BJ (cell line): Measurements from ENCODE around the gene FTO. TPM values are rescaled to one million over a fixed set of nuclear protein-coding genes. Genes with fewer than 3 reads are reported as not detected.

Experiments
- CTCF ChIA-PET: fragments of 350-600 bp; formaldehyde crosslinking; extraction: SDS; loops from one replicate; lab custom pipeline; 2021; ENCODE audit warnings: antibody characterized with exemption, inconsistent platforms; lab: Yijun Ruan, JAX
- POLR2A ChIA-PET: fragments of 300-600 bp; sonication (Branson Sonifier 250); formaldehyde crosslinking; extraction: SDS; loops from one replicate; lab custom pipeline; 2021; ENCODE audit warnings: antibody characterized with exemption; lab: Charles Lee
- DNase-seq: peaks from one replicate; pipeline ENCODE4 v3.0.0-alpha.2; 2011; ENCODE audit warnings: low read depth
- H3K27me3 ChIP-seq: 2 replicates; pipeline ENCODE4 v1.6.0; 2011; ENCODE audit warnings: low read length; ENCODE audit not compliant: control insufficient read depth, insufficient read depth
- H3K36me3 ChIP-seq: 2 replicates; pipeline ENCODE4 v1.5.1; 2011; ENCODE audit warnings: low read length; ENCODE audit not compliant: control insufficient read depth, insufficient read depth
- H3K4me3 ChIP-seq: 2 replicates; pipeline ENCODE4 v1.5.1; 2011; ENCODE audit warnings: low read depth, mild to moderate bottlenecking, control low read depth, low read length
- polyA plus RNA-seq: library from polyadenylated mRNA; depleted of rRNA; stranded (reverse); fragments of >200 nt; gene quantifications from 2 replicates; pipeline ENCODE4 v1.2.3, GENCODE V29; 2011
- TF ChIP-seq, protein P1 (sequence below): IDR thresholded peaks from 2 replicates; pipeline ENCODE4 v1.5.1; 2011; ENCODE audit warnings: low read depth, mild to moderate bottlenecking, control low read depth, inconsistent platforms, low read length, moderate library complexity; ENCODE audit not compliant: insufficient read depth

Gene FTO
- polyA plus RNA-seq, 1 experiment, result 86.3 TPM

DNA sequence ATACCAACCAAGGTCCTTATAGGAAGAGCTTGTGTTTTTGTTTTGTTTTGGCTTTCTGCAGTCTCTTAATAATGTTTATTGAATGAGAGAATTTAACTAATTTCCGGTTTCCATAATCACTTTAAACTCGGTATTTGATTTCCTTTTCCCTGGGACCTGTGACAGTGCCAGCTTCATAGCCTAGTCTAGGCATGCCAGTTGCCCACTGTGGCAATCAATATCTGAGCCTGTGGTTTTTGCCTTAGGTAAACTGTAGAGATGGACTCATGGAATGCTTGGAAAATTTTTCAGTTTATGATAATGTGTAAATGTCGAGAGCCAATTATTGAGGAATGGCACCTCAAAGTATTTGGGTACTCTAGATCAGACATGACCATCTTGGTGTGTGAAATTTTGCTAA lies 78.2 kb downstream of the FTO start:
- TF ChIP-seq, protein P1, sequence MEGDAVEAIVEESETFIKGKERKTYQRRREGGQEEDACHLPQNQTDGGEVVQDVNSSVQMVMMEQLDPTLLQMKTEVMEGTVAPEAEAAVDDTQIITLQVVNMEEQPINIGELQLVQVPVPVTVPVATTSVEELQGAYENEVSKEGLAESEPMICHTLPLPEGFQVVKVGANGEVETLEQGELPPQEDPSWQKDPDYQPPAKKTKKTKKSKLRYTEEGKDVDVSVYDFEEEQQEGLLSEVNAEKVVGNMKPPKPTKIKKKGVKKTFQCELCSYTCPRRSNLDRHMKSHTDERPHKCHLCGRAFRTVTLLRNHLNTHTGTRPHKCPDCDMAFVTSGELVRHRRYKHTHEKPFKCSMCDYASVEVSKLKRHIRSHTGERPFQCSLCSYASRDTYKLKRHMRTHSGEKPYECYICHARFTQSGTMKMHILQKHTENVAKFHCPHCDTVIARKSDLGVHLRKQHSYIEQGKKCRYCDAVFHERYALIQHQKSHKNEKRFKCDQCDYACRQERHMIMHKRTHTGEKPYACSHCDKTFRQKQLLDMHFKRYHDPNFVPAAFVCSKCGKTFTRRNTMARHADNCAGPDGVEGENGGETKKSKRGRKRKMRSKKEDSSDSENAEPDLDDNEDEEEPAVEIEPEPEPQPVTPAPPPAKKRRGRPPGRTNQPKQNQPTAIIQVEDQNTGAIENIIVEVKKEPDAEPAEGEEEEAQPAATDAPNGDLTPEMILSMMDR, result no peak
- Histone ChIP-seq H3K36me3 (no peaks in the 10 kb centered on the region), H3K27me3 (no peaks in the 10 kb centered on the region), H3K4me3 (no peak overlapping the region)
- ChIA-PET POLR2A (no interaction called here), CTCF (interaction anchor here (1.1 to 1.6 kb wide), 3 partner anchors 9 to 32 kb away, joined by 3 read pairs; no protein-coding TSS in a partner anchor)
- no peak for DNase-seq

DNA sequence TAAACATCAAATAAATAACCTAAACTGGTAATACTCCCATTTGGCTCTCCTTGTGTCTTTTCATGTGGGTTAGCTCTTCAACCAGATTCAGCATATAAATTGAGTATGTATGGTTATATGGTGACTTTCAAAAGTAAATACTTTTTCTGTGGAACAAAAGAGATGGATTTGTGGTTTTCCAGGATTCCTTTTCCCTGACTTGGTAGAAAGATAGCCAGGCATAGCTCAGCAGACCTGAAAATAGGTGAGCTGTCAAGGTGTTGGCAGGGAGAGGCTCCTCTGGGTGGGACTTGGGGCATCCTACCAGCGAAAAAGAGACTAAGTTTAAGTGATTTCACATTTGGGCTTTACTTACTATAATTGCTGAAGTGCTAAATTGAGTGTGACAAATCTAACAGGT lies 80.3 kb downstream of the FTO start:
- POLR2A ChIA-PET, result no interaction called here
- no peak overlapping the region for H3K4me3 ChIP-seq
- TF ChIP-seq, protein P1, result no peak

DNA sequence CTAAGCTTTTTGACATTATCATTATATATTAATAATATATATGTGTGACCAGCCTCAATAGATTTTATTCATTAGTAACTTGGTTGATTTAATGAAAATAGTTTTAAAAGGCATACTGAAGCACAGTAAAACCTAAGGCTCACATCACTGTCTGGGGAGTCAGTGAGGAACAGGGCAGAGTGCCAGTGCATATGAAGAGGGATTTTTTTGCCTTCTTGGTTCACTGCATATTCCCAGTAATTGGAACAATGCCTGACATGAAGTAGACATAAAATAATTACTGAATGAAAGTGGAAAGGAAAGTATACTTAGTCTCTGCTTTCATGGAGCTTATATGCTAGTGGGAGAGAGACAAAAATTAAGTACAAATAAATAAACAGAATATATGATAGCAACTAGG lies 81.1 kb downstream of the FTO start:
- Histone ChIP-seq H3K27me3 (no peaks in the 10 kb centered on the region), H3K36me3 (no peaks in the 10 kb centered on the region), H3K4me3 (no peak overlapping the region)
- TF ChIP-seq, protein P1, result no peak
- POLR2A ChIA-PET, result no interaction called here
- CTCF ChIA-PET, result interaction anchor here (0.9 to 1.0 kb wide), 2 partner anchors 20 to 1073 kb away, joined by 3 read pairs; no protein-coding TSS in a partner anchor
- DNase-seq, result no peak

More for the DNA sequence above, 80.3 kb downstream of the FTO start:
- no peak for DNase-seq
- Histone ChIP-seq H3K36me3 (no peaks in the 10 kb centered on the region), H3K27me3 (no peaks in the 10 kb centered on the region)
- CTCF ChIA-PET, result interaction anchor here (0.7 to 1.0 kb wide), 3 partner anchors 21 to 1073 kb away, joined by 3 read pairs; no protein-coding TSS in a partner anchor

DNA sequence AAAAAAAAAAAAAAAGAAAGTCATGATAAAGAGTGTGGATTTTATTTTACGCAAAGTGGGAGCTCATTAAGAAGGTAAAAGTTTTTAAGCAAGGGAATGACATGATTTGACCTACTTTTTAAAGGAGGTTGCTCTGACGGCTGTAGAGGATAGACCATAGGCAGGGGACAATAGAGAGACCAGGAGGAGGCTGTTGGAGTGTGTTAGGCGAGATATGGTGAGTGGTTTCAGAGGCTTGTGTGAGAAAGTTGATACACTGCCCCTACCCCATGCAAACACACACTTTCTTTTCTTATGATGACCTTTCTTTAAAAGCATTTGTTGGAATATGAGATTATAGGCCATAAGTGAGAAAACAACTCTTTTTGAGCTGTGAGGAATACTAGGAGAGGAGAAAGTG lies 82.0 kb downstream of the FTO start:
- CTCF ChIA-PET, result no interaction called here
- DNase-seq, result no peak
- no peak overlapping the region for H3K4me3 ChIP-seq
- no peaks in the 10 kb centered on the region for H3K27me3 ChIP-seq
- TF ChIP-seq, protein P1, result no peak
- POLR2A ChIA-PET, result interaction anchor here (0.6 kb wide), 1 partner anchor 1579 kb away, joined by 3 read pairs; no protein-coding TSS in a partner anchor
- H3K36me3 ChIP-seq, result no peaks in the 10 kb centered on the region

DNA sequence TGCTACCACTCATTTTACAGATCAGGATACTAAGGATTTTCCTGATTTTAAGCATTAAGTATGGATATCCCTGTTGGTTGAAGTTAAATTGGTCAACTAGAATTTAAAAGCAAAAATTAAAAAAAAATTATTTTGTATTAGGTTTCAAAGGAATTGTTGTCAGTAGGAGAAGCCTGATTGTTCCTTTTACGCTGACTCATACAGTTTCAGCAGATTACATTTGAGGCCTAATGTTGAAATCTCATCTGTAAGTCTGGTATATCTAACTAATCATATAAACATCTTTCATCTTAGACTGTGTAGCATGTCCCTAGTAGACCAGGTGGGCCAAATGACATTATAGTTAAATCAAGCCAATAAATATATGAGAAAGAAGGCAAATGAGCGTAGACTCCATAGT lies 83.5 kb downstream of the FTO start:
- DNase-seq, result no peak
- TF ChIP-seq, protein P1, result no peak
- ChIA-PET POLR2A (no interaction called here), CTCF (no interaction called here)
- Histone ChIP-seq H3K36me3 (no peaks in the 10 kb centered on the region), H3K27me3 (no peaks in the 10 kb centered on the region), H3K4me3 (no peak overlapping the region)
